GM10248 (cell line): ENCODE measurements around the gene NTHL1.

ENCODE experiments used
- CTCF ChIA-PET: fragments of 300-600 bp; sonication (Branson Sonifier 250); formaldehyde crosslinking; extraction: SDS; loops from one replicate; lab custom pipeline; 2021; ENCODE audit warnings: antibody characterized with exemption; lab: Yijun Ruan, JAX
- POLR2A ChIA-PET: fragments of 350-650 bp; sonication (Branson Sonifier 250); formaldehyde crosslinking; extraction: SDS; loops from one replicate; lab custom pipeline; 2020; ENCODE audit warnings: antibody characterized with exemption; lab: Yijun Ruan, JAX
- DNase-seq: peaks from one replicate; pipeline ENCODE4 v3.0.0; 2012; ENCODE audit errors: extremely low spot score
- TF ChIP-seq, protein P1 (sequence below): IDR thresholded peaks from 2 replicates; pipeline ENCODE4 v1.5.1; 2012; ENCODE audit warnings: mild to moderate bottlenecking, low read depth; ENCODE audit errors: extremely low read depth, missing control alignments, control extremely low read depth

NTHL1 gene

DNA sequence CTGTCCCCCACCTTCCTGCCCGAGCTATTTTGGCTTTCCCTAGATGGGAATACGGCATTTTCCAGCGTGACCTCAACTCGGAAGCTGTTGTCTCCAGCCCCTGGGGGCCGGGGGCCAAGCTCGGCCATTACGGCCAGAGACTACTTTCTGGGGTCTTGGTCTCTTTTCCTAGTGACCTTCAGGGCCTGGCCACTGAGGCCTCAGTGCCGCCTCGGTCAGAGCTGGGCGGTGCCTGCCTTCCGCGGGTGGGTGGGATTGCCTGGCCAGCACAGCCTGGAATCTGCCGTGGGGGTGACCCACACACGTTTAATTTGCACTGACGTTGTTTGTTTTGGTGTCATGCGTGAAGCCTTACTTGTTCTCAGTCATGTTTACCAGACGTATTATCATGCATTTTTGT is 29.4 kb upstream of the NTHL1 start:
- POLR2A ChIA-PET, result interaction anchor here (0.6 kb wide), 1 partner anchor 707 kb away, joined by 3 read pairs; no protein-coding TSS in a partner anchor
- no peak for DNase-seq
- CTCF ChIA-PET, result no interaction called here
- TF ChIP-seq, protein P1, sequence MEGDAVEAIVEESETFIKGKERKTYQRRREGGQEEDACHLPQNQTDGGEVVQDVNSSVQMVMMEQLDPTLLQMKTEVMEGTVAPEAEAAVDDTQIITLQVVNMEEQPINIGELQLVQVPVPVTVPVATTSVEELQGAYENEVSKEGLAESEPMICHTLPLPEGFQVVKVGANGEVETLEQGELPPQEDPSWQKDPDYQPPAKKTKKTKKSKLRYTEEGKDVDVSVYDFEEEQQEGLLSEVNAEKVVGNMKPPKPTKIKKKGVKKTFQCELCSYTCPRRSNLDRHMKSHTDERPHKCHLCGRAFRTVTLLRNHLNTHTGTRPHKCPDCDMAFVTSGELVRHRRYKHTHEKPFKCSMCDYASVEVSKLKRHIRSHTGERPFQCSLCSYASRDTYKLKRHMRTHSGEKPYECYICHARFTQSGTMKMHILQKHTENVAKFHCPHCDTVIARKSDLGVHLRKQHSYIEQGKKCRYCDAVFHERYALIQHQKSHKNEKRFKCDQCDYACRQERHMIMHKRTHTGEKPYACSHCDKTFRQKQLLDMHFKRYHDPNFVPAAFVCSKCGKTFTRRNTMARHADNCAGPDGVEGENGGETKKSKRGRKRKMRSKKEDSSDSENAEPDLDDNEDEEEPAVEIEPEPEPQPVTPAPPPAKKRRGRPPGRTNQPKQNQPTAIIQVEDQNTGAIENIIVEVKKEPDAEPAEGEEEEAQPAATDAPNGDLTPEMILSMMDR, result no peak

DNA sequence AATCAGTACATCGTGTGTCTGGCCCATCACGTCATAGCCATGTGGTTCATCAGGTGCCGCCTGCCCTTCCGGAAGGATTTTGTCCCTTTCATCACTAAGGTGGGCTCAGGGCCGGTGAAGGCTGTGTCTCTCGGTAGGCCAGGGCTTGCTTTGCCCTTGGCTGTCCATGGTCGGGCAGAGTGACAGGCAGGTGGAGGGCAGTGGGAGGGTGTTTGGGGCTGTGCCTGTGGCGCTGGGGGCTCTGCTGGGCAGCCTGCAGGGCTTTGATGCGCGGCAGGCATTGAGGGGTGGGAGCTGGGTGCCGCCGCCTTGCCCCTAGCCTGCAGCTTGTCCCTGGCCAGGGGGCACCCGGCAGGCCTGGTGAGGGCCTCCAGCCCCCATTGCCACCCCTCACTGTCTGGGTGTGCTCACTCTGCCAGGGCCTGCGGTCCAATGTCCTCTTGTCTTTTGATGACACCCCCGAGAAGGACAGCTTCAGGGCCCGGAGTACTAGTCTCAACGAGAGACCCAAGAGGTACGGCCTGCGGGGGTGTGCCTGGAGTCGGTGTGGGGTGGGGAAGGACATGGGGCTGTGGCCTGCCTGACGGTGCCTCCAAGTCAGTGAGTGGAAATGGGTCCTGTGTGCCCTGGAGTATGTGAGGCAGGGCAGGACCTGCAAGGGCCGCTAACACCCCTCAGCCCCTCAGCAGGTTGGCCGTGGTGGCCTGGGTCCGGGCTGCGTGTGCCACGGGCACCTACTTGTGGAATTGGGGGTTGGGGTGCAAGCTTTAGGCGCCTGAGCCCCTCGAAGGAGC is 28.6 kb upstream of the NTHL1 start:
- POLR2A ChIA-PET, result no interaction called here
- CTCF ChIA-PET, result no interaction called here
- TF ChIP-seq, protein P1, result no peak
- no peak for DNase-seq

DNA sequence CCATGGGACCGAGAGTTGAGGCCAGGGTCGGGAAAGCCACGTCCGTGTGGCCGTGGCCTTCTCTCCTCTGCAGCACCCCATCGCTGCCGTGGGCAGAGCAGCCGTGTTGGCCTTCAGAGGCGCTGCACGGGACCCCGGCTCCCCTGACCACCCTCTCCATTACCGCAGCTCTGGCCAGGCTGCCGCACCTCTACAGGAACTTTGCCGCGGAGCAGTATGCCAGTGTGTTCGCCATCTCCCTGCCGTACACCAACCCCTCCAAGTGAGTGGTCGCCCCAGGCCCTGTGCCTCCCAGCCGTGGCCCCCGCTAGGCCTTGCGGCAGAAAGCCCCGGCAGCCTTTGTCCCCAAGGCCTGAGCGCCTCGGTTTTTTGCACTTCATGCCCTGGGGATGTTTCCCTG is 28.0 kb upstream of the NTHL1 start:
- DNase-seq, result no peak
- CTCF ChIA-PET, result no interaction called here
- TF ChIP-seq, protein P1, result no peak
- POLR2A ChIA-PET, result no interaction called here

DNA sequence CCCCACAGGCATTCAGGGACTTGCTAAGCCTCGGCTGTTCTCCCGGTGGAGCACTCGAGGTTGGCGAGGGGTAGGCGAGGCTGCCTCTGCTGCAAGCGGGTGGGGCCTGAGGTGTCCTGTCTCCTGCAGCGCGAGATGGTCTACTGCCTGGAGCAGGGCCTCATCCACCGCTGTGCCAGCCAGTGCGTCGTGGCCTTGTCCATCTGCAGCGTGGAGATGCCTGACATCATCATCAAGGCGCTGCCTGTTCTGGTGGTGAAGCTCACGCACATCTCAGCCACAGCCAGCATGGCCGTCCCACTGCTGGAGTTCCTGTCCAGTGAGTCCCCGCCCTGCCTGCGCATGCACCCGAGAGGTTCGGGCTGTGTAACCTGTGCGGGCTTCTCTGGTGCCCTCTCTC is 26.4 kb upstream of the NTHL1 start:
- TF ChIP-seq, protein P1, result no peak
- ChIA-PET CTCF (no interaction called here), POLR2A (interaction anchor here (1.0 kb wide), 1 partner anchor 81 kb away, joined by 5 read pairs; the partner anchor contains the start of gene TRAF7)
- DNase-seq, result no peak

DNA sequence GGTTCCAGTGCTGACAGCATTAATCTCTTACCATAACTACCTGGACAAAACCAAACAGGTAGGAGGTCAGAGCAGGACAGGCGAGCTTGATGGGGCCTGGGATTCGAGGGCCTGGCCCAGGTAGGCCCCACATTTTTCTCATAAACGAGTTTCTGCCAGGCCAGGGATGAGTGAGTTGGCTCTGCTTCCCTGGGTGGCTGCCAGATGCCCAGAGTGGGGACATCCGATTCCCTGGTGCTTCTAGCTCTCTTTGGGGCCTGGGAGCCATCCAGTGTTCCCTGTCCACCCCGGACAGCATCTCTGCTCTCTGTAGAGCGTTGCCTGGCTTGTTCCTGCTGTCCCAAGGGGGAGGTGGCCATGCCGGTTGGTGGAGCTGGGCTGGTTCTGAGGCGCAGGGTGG is 25.3 kb upstream of the NTHL1 start:
- TF ChIP-seq, protein P1, result no peak
- ChIA-PET CTCF (interaction anchor here (1.4 kb wide), 1 partner anchor 11 kb away, joined by 3 read pairs; no protein-coding TSS in a partner anchor), POLR2A (interaction anchor here (1.0 kb wide), 1 partner anchor 82 kb away, joined by 5 read pairs; the partner anchor contains the start of gene TRAF7)
- no peak for DNase-seq

DNA sequence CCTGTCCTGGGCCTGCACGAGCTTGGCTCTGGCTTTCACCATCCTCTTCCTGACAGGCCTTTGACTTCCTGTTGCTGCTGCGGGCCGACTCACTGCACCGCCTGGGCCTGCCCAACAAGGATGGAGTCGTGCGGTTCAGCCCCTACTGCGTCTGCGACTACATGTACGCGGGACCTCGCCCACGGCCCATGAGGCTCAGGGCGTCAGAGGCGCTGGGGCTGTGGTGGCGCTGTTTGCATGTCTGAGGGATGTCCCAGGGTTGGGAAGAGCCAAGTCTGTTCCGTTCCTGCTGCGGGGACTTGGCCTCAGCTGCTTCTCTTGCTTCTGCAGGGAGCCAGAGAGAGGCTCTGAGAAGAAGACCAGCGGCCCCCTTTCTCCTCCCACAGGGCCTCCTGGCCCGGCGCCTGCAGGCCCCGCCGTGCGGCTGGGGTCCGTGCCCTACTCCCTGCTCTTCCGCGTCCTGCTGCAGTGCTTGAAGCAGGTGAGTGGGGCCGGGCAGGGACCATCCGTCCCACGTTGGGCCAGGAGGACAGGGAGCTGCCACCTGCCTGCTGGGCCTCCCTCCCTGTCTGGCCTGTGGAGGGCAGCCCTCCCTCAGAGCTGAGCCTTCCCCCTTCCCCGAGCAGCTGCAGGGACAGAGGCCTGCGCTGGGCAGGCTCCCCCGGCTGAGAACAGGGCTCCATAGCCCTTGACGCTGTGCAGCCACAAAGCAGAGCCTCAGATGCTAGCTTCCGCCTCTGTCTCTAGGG is 24.0 kb upstream of the NTHL1 start:
- POLR2A ChIA-PET, result no interaction called here
- DNase-seq, result no peak
- CTCF ChIA-PET, result no interaction called here
- TF ChIP-seq, protein P1, result no peak
